ENCODE data around the gene MDM4. TPM values are rescaled to one million over a fixed set of nuclear protein-coding genes. Genes with fewer than 3 reads are reported as not detected.
"Not testable (repeated sequence)": the region's sequence is repeated elsewhere in the genome, so short reads cannot be mapped to it uniquely, and the experiment has no call there.

Gene MDM4
- total RNA-seq, 3 donors from 2014 or later = 57.4 to 70.3 (median 66.0) TPM

GRCh38 chr1:204479387-204480136 is 36.6 kb upstream of the MDM4 start:
- no peak overlapping the region for H3K4me3 Mint-ChIP-seq
- H3K36me3 Mint-ChIP-seq (ENCODE audit: insufficient read depth) = peaks cover 6% of the 10 kb centered on the region
- peaks cover 74% of the 10 kb centered on the region for H3K4me1 Mint-ChIP-seq (ENCODE audit: low read depth)
- ATAC-seq (no peak), DNase-seq (no peak)
- H3K9me3 Mint-ChIP-seq = no peaks in the 10 kb centered on the region
- no peaks in the 10 kb centered on the region for H3K27me3 Mint-ChIP-seq (ENCODE audit: low read depth)

GRCh38 chr1:204480515-204480914 is 35.7 kb upstream of the MDM4 start:
- DNase-seq (no peak), ATAC-seq (peak; percentile 14 to 21)
- Mint-ChIP-seq H3K9me3 (no peaks in the 10 kb centered on the region), H3K4me1 (ENCODE audit: low read depth) (peaks cover 71% of the 10 kb centered on the region), H3K4me3 (no peak overlapping the region), H3K36me3 (ENCODE audit: insufficient read depth) (peaks cover 6% of the 10 kb centered on the region), H3K27me3 (ENCODE audit: low read depth) (no peaks in the 10 kb centered on the region)

- ATAC-seq (no peak), DNase-seq (no peak)
- H3K4me1 Mint-ChIP-seq (ENCODE audit: low read depth) = peaks cover 52% of the 10 kb centered on the region
These were observed 32.4 kb upstream of the MDM4 start for GRCh38 chr1:204483791-204484190.

GRCh38 chr1:204486513-204487255 is 29.5 kb upstream of the MDM4 start:
- H3K9me3 Mint-ChIP-seq; ATAC-seq; DNase-seq; H3K27me3 Mint-ChIP-seq (ENCODE audit: low read depth); H3K4me3 Mint-ChIP-seq: not testable (repeated sequence)
- Mint-ChIP-seq H3K4me1 (ENCODE audit: low read depth) (peaks cover 47% of the 10 kb centered on the region), H3K36me3 (ENCODE audit: insufficient read depth) (peaks cover 19% of the 10 kb centered on the region)

More at GRCh38 chr1:204483791-204484190, 32.4 kb upstream of the MDM4 start:
- no peak overlapping the region for H3K4me3 Mint-ChIP-seq
- H3K36me3 Mint-ChIP-seq (ENCODE audit: insufficient read depth) = peaks cover 9% of the 10 kb centered on the region
- no peaks in the 10 kb centered on the region for H3K27me3 Mint-ChIP-seq (ENCODE audit: low read depth)
- no peaks in the 10 kb centered on the region for H3K9me3 Mint-ChIP-seq

GRCh38 chr1:204487256-204487615 is 29.0 kb upstream of the MDM4 start:
- ATAC-seq = no peak
- Mint-ChIP-seq H3K36me3 (ENCODE audit: insufficient read depth) (peaks cover 19% of the 10 kb centered on the region), H3K9me3 (no peaks in the 10 kb centered on the region), H3K4me1 (ENCODE audit: low read depth) (peaks cover 52% of the 10 kb centered on the region), H3K27me3 (ENCODE audit: low read depth) (no peaks in the 10 kb centered on the region), H3K4me3 (no peak overlapping the region)
- no peak for DNase-seq

GRCh38 chr1:204491655-204492054 is 24.6 kb upstream of the MDM4 start:
- Mint-ChIP-seq H3K4me1 (ENCODE audit: low read depth) (peaks cover 60% of the 10 kb centered on the region), H3K9me3 (no peaks in the 10 kb centered on the region), H3K4me3 (no peak overlapping the region), H3K27me3 (ENCODE audit: low read depth) (no peaks in the 10 kb centered on the region), H3K36me3 (ENCODE audit: insufficient read depth) (peaks cover 14% of the 10 kb centered on the region)
- ATAC-seq = no peak
- DNase-seq = no peak

- H3K36me3 Mint-ChIP-seq (ENCODE audit: insufficient read depth) = peaks cover 11% of the 10 kb centered on the region
- H3K27me3 Mint-ChIP-seq (ENCODE audit: low read depth) = no peaks in the 10 kb centered on the region
- H3K9me3 Mint-ChIP-seq = no peaks in the 10 kb centered on the region
- peak overlapping the region; percentile 94 for H3K4me3 Mint-ChIP-seq
- peaks cover 56% of the 10 kb centered on the region for H3K4me1 Mint-ChIP-seq (ENCODE audit: low read depth)
- DNase-seq (no peak), ATAC-seq (no peak)
These were observed 22.8 kb upstream of the MDM4 start for GRCh38 chr1:204493145-204493983.

GRCh38 chr1:204493984-204494280 is 22.3 kb upstream of the MDM4 start:
- H3K4me3 Mint-ChIP-seq = peak overlapping the region; percentile 94
- H3K27me3 Mint-ChIP-seq (ENCODE audit: low read depth) = no peaks in the 10 kb centered on the region
- ATAC-seq (peak; percentile 36 to 51), DNase-seq (no peak)
- H3K4me1 Mint-ChIP-seq (ENCODE audit: low read depth) = peaks cover 51% of the 10 kb centered on the region
- H3K36me3 Mint-ChIP-seq (ENCODE audit: insufficient read depth) = peaks cover 11% of the 10 kb centered on the region
- H3K9me3 Mint-ChIP-seq = no peaks in the 10 kb centered on the region

GRCh38 chr1:204494281-204495077 is 21.7 kb upstream of the MDM4 start, which contains the start of gene PIK3C2B:
PIK3C2B (minus strand) TSS chr1:204494805; CDS start chr1:204469802, 25,003 bp downstream.
- ATAC-seq (peak; percentile 79 to 83), DNase-seq (peak; percentile 59)
- no peaks in the 10 kb centered on the region for H3K9me3 Mint-ChIP-seq
- peak within 1 kb of the TSS; percentile 94 for H3K4me3 Mint-ChIP-seq
- H3K36me3 Mint-ChIP-seq (ENCODE audit: insufficient read depth) = peaks cover 9% of the 10 kb centered on the region
- H3K4me1 Mint-ChIP-seq (ENCODE audit: low read depth) = peaks cover 49% of the 10 kb centered on the region
- no peaks in the 10 kb centered on the region for H3K27me3 Mint-ChIP-seq (ENCODE audit: low read depth)

- Mint-ChIP-seq H3K27me3 (ENCODE audit: low read depth) (no peaks in the 10 kb centered on the region), H3K9me3 (no peaks in the 10 kb centered on the region), H3K4me3 (peak overlapping the region; percentile 94), H3K4me1 (ENCODE audit: low read depth) (peaks cover 42% of the 10 kb centered on the region), H3K36me3 (ENCODE audit: insufficient read depth) (peaks cover 3% of the 10 kb centered on the region)
- no peak for DNase-seq
- peak; percentile 51 to 61 for ATAC-seq
These were observed 21.0 kb upstream of the MDM4 start for GRCh38 chr1:204495078-204495753.

GRCh38 chr1:204495777-204496176 is 20.4 kb upstream of the MDM4 start:
- Mint-ChIP-seq H3K9me3 (no peaks in the 10 kb centered on the region), H3K27me3 (ENCODE audit: low read depth) (no peaks in the 10 kb centered on the region), H3K36me3 (ENCODE audit: insufficient read depth) (no peaks in the 10 kb centered on the region), H3K4me1 (ENCODE audit: low read depth) (peaks cover 36% of the 10 kb centered on the region), H3K4me3 (peak overlapping the region; percentile 94)
- no peak for DNase-seq
- no peak for ATAC-seq

GRCh38 chr1:204498981-204499380 is 17.2 kb upstream of the MDM4 start:
- no peak for ATAC-seq
- H3K36me3 Mint-ChIP-seq (ENCODE audit: insufficient read depth) = no peaks in the 10 kb centered on the region
- H3K4me3 Mint-ChIP-seq = no peak overlapping the region
- no peaks in the 10 kb centered on the region for H3K27me3 Mint-ChIP-seq (ENCODE audit: low read depth)
- DNase-seq = no peak
- H3K9me3 Mint-ChIP-seq = no peaks in the 10 kb centered on the region
- peaks cover 16% of the 10 kb centered on the region for H3K4me1 Mint-ChIP-seq (ENCODE audit: low read depth)

All from activated T-cell treated with anti-CD3 and anti-CD28 coated beads, Interleukin-2, amount 50 U/mL, for 4 hours (primary cell).